HG02623 (cell line): ENCODE results near the gene ANKRD44.

Source experiments
- ATAC-seq: cut with Tn5 transposase; IDR thresholded peaks from one replicate; pipeline ENCODE4 v1.9.1; 2021; ENCODE audit warnings: moderate library complexity; ENCODE audit not compliant: unreplicated experiment

The ANKRD44 gene

GRCh38 chr2:196967775-196968174 lies 342.8 kb downstream of the ANKRD44 start:
- ATAC-seq, result no peak

- ATAC-seq, result no peak
Observed at GRCh38 chr2:196967116-196967515, 343.5 kb downstream of the ANKRD44 start.

DNA sequence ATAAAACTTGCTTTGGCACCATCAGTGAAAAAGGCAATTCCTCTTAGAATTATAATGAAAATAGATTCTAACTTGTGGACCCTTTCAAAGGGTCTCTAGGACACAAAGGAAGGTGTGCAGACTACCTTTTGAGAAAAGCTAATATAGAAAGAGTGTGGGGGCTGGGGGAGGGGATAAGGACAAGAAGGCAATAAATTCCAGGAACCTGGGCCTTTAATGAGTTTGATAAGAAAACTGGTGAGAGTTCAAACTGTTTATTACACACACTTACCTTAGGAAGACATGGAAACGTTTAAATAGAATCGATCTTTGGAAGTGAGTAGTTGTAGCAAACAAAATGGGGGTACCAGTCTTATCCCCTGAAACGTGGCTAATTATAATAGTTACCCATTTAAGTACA lies 344.5 kb downstream of the ANKRD44 start:
- no peak for ATAC-seq

DNA sequence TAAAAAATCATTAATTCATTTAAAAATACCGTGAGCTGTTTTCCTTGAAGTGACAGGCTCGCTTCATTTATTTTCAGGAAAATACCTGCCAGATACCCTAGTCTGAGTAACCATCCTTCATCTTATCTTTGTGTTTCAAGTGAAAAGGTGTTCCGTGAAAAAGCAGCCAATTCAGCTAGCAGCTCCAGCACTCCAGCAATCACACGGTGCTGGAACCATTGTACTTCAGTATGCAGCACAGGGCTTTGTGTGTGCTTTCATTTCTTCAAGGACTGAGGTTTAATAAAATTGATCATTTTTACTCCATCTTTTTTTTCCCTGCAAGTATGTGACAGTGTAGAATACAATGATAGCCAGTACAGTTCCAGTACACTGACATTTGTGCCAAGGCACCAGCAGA lies 344.9 kb downstream of the ANKRD44 start:
- ATAC-seq, result no peak

- no peak for ATAC-seq
Observed at GRCh38 chr2:196963961-196964360, 346.6 kb downstream of the ANKRD44 start.

- no peak for ATAC-seq
Observed at GRCh38 chr2:196963043-196963442, 347.5 kb downstream of the ANKRD44 start.

DNA sequence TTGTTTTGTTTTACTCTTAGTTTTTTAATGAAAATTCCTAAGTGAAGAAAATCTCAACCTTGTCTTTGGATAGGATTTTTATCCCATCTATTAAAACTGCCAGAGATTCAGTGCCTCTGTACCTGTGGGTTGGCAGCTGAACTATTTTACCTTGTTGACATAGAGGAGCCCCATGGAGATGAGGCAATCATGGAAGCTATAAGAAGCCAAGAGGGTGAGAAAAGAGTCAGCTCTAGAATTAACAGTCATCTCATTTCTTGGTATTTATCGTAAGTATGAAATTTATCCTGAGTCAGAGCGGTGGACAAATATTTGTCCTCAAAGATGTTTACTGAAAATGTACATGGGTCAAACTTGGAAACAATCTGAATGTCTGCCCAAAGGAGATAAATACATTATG lies 348.3 kb downstream of the ANKRD44 start:
- no peak for ATAC-seq

- peak; percentile 96 for ATAC-seq
Observed at GRCh38 chr2:196961889-196962288, 348.7 kb downstream of the ANKRD44 start.

GRCh38 chr2:196959734-196960338 lies 350.7 kb downstream of the ANKRD44 start:
- ATAC-seq, result no peak

DNA sequence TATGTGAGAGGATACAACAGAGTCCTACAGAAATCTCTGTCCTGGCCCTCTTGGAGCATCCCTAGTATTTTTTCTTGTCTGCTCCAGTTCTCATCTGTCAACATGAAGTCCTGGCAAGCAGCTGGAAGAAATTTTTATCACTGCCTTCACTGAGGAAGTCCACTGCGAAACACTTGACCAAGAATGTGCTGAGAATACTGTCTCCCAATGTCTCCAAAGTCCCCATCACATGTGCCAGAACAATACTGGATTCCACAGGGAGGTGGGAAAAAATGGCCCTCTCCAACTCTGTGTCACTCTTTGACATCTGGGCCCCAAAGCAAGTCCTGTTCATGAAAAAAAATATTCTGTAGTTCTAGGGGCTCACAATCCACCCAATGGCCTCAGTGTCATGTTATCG lies 351.3 kb downstream of the ANKRD44 start:
- no peak for ATAC-seq

DNA sequence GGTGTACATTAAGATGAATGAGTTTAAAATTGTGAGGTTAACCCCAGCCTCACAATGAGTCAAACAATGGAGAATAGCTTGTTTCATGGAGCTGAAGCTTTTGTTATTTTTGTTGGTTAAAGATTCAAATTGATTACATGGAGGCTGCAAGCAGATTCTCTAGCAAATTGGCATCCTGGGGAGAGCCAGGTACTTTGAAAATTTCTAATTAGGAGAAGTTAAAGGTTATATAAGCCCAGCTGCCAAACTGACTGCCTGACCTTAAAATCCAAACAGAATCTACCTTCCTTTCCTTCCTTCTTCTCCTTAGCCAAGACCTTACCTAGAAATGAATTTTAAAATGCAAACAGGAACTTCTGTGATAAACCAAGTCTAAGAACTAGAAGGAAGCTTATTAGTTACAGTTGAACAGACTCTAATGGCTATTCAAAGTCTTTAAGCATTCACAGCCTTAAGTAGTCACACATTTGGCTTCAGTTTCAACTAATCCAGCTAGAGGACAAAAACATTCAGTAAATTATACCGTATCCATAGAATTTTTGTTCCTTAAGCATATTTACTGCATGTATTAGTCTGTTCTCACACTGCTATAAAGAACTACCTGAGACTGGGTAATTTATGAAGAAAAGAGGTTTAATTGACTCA lies 352.6 kb downstream of the ANKRD44 start:
- ATAC-seq, result no peak

GRCh38 chr2:196957442-196957841 lies 353.1 kb downstream of the ANKRD44 start:
- ATAC-seq, result no peak

DNA sequence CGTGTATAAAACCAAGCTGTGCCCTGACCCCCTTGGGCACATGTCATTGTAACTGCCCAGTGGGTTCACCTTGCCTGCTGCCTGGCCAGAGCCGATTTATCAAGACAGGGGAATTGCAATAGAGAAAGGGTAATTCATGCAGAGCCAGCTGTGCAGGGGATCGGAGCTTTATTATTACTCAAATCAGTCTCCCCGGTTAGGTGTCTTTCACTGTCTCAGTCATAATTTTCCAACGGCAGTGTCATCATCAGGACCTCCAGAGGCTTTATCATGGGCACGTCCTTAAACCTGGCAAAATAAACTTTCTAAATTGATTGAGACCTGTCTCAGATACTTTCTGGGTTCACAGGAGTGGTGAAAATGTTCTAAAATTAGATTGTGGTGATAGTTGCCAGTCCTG lies 354.5 kb downstream of the ANKRD44 start:
- no peak for ATAC-seq

GRCh38 chr2:196955036-196955435 lies 355.5 kb downstream of the ANKRD44 start:
- no peak for ATAC-seq

DNA sequence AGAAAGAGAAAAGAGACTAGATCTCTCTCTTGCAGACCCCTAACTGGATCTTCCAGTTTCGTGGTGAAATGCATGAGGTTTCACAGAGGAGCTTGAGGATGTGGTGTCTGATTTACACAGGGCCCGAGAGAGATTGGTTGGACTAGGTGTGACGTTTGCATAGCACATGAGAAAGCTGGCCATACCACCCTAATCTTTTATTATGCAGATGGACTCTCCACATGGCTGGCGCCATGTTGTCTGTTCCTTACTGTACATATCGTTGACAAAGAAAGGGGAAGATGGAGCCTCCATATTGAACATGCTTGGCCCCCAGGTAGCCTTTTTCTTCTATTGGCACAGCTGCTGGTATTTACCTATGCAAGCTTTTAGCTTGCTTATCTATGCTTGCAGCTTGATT lies 356.6 kb downstream of the ANKRD44 start:
- ATAC-seq, result no peak

DNA sequence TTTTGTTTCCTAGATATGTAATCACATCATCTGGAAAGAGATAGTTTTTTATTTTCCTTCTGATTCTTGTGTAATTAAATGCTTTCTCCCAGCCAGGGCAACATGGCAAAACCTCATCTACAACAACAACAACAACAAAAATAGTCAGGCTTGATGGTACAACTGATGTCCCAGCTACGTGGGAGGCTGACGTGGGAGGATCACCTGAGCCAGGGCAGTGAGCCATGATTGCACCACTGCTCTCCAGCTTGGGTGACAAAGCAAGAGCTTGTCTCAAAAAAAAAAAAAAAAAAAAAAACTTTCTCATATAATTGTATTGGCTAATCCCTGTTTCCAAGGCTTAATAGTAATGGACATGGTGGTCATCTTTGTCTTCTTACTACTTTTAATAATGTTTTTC lies 357.6 kb downstream of the ANKRD44 start:
- no peak for ATAC-seq

- no peak for ATAC-seq
Observed at GRCh38 chr2:196951973-196952372, 358.6 kb downstream of the ANKRD44 start.

- no peak for ATAC-seq
Observed at GRCh38 chr2:196949116-196949515, 361.5 kb downstream of the ANKRD44 start.

DNA sequence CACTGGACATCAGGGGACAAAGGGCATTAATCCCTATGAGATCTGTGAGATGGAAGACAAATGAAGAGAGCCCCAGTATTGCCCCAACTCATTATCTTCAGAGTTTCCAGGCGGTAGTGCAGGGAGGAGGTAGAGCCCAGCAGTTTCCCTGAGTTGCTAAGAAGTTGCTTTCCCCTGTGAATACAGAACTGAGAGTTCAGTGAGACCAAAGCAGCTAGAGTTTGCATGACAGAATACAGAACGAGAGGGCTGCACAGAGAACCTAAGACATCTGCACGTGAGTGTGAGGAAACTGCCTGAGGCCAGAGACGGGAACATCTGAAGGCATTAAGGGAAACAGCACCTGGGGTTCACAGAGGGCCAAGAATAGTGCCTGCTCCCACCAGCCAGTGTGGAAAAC lies 366.0 kb downstream of the ANKRD44 start:
- ATAC-seq, result peak; percentile 95

- ATAC-seq, result no peak
Observed at GRCh38 chr2:196941398-196942078, 369.0 kb downstream of the ANKRD44 start.

GRCh38 chr2:196939371-196939770 lies 371.2 kb downstream of the ANKRD44 start:
- no peak for ATAC-seq
